HUES48 (cell line): ENCODE measurements around the gene TMEM74B.

Experiments
- H3K27ac ChIP-seq: one replicate; pipeline ENCODE4 v1.7.0; 2013; ENCODE audit warnings: low read depth, low read length, inconsistent platforms
- H3K27me3 ChIP-seq: 2 replicates; pipeline ENCODE4 v1.6.1; 2013; ENCODE audit warnings: mild to moderate bottlenecking, low read length; ENCODE audit not compliant: control insufficient read depth, insufficient read depth
- H3K36me3 ChIP-seq: 2 replicates; pipeline ENCODE4 v1.6.1; 2013; ENCODE audit warnings: low read length; ENCODE audit not compliant: control insufficient read depth, insufficient read depth
- H3K4me1 ChIP-seq: 2 replicates; pipeline ENCODE4 v1.6.1; 2013; ENCODE audit warnings: mild to moderate bottlenecking, low read length; ENCODE audit not compliant: control insufficient read depth, insufficient read depth
- H3K4me3 ChIP-seq: 2 replicates; pipeline ENCODE4 v1.5.1; 2013; ENCODE audit warnings: mild to moderate bottlenecking, low read depth, low read length
- H3K9ac ChIP-seq: 2 replicates; pipeline ENCODE4 v1.6.1; 2013; ENCODE audit warnings: mild to moderate bottlenecking, low read depth, low read length, moderate library complexity
- H3K9me3 ChIP-seq: 2 replicates; pipeline ENCODE4 v1.6.1; 2013; ENCODE audit warnings: low read length; ENCODE audit not compliant: control insufficient read depth, insufficient read depth

TMEM74B gene

DNA sequence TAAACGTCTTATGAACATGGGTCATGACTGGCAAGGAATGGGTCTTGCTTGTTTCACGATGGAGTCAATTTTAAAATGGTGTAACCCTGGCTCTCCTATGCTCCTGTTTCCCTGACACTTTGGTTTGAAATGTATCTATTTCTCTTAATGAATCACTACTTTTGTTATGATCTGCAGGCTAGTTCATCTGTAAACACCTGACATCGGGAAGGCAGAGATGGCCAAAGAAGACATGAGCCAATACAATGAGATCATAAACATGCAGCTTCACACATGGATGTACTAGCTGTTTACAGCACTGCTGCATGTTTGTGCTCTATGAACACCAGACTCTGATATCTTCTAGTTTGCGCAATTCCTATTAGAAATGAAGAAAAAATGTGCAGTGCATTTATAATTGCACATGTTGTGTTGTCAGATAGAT lies 30.1 kb upstream of the TMEM74B start:
- Histone ChIP-seq H3K27ac (no peak overlapping the region), H3K36me3 (no peaks in the 10 kb centered on the region), H3K4me1 (peaks cover 15% of the 10 kb centered on the region), H3K27me3 (peaks cover 6% of the 10 kb centered on the region), H3K9ac (no peak overlapping the region), H3K9me3 (no peaks in the 10 kb centered on the region), H3K4me3 (no peak overlapping the region)

DNA sequence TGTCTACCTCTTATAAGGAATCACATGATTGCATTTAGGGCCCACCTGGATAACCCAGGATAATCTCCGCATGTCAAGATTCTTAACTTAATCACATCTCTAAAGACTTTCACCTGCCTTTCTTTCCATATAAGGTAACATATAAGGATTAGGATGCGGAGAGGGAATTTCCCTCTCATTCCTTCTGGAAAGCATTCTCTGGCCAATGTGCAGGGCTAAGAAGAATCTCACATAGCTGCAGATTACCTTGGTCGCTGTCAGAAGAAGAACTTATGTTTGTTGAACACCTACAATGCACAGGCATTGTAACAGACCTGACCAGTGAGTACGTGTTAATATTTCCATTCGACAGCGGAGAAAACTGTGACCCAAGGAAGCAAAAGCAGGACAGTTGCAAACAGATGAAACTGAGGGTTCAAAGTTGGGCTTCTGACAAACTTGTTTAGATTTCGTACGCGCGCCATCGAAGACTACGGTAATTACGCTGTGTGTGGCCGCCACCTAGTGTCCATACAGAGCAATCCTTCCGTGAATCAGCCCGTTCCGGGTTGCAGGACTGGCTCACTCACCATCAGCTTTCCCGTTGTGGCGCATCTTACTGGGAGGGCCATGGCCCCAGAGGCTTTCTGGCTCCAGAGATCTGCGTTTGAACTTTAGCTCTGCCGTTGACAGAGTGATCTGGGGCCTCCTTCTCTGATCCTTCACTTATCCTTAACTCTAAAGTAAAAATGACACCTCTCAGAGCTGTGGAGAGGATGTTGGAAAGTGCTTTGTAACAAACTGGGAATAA lies 28.0 kb upstream of the TMEM74B start:
- H3K4me3 ChIP-seq: no peak overlapping the region
- peak overlapping the region; percentile 39; the same call in 1 of the 2 replicates for H3K9ac ChIP-seq
- H3K36me3 ChIP-seq: no peaks in the 10 kb centered on the region

DNA sequence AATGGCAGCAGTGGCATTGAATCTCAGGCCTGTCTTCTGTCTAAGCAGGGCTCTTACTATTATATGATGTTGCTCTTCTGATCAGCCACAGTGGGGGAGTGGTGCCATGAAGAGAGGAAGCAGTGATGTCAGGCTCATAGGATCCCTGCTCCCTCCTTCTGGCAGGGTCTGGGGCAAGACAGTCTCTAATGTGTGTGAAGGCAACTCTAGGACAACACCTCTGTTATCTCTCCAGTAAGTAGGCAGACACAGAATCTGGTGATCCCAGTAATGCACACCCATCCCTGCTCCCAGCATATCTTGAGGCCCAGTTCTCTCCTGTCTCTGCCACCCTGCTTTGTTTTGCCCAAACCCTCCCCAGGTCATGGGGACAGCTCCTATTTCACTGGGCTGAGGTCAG lies 27.2 kb upstream of the TMEM74B start:
- no peaks in the 10 kb centered on the region for H3K9me3 ChIP-seq

More for the DNA sequence above, 28.0 kb upstream of the TMEM74B start:
- Histone ChIP-seq H3K4me1 (peaks cover 15% of the 10 kb centered on the region), H3K27ac (no peak overlapping the region), H3K9me3 (no peaks in the 10 kb centered on the region), H3K27me3 (peaks cover 6% of the 10 kb centered on the region)

DNA sequence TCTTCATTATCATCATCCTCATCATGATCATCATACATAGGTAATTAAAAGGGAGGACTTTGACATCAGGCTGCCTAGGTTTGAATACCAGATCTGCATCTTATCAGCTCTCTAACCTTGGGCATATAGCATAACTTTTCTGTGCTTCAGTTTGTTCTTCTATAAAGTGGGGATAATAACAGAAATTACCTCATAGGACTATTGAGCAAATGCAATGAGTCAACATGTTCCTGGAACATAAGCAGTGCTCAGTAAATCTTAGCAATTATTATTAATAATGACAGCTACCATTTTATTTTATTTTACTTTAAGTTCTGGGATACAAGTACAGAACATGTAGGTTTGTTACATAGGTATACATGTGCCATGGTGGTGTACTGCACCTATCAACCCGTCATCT lies 25.7 kb upstream of the TMEM74B start:
- Histone ChIP-seq H3K4me1 (peaks cover 12% of the 10 kb centered on the region), H3K27me3 (peaks cover 6% of the 10 kb centered on the region), H3K36me3 (no peaks in the 10 kb centered on the region), H3K4me3 (no peak overlapping the region), H3K27ac (no peak overlapping the region), H3K9ac (no peak overlapping the region), H3K9me3 (no peaks in the 10 kb centered on the region)

More for the DNA sequence above, 27.2 kb upstream of the TMEM74B start:
- H3K4me1 ChIP-seq: peaks cover 15% of the 10 kb centered on the region
- peaks cover 6% of the 10 kb centered on the region for H3K27me3 ChIP-seq
- H3K9ac ChIP-seq: no peak overlapping the region
- H3K27ac ChIP-seq: no peak overlapping the region
- no peaks in the 10 kb centered on the region for H3K36me3 ChIP-seq
- no peak overlapping the region for H3K4me3 ChIP-seq

DNA sequence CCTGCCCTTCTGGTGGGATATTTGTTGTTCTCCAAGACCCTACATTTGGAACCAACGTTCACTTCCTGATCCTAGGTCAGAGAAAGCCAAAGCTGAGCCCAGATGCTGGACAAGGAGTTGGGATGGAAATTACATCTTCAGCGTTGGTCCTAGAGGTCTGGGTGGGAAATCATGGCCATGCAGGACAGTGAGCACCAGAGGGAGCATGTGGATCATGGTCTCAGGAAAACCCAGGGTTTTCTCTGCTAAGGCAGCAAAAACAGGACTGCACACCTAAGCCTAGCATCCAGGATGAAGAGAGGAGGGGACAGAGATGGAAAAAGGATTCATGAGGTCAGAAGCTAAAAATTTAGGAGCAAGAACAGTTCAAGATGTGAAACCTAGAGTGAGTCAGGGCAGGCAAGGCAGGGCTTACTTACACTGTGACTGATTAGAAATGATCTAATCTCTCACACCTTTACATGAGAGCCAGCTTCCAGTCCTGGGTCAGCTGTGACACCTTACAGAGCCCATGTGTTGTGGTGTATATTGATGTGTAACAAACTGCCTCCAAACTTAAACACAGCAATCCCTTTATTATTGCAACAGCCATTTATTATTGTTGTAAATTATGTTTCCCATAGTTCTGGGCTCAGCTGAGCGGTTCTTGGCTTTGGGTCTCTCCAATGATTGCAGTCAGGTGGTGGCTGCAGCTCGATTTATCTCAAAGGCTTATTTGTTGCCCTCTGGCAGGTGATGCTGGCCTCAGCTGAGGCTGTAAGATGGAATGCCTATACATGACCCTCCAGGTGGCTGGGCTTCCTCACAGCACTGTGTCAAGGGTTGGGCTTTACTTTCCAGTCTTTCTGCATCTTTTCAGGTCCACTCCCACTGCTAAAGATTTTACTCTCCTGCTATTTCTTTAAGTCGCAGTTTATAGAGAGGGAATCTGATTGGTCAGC lies 24.9 kb upstream of the TMEM74B start:
- Histone ChIP-seq H3K4me1 (peaks cover 11% of the 10 kb centered on the region), H3K4me3 (no peak overlapping the region), H3K9ac (no peak overlapping the region), H3K27me3 (peaks cover 6% of the 10 kb centered on the region), H3K9me3 (no peaks in the 10 kb centered on the region), H3K27ac (no peak overlapping the region), H3K36me3 (no peaks in the 10 kb centered on the region)

DNA sequence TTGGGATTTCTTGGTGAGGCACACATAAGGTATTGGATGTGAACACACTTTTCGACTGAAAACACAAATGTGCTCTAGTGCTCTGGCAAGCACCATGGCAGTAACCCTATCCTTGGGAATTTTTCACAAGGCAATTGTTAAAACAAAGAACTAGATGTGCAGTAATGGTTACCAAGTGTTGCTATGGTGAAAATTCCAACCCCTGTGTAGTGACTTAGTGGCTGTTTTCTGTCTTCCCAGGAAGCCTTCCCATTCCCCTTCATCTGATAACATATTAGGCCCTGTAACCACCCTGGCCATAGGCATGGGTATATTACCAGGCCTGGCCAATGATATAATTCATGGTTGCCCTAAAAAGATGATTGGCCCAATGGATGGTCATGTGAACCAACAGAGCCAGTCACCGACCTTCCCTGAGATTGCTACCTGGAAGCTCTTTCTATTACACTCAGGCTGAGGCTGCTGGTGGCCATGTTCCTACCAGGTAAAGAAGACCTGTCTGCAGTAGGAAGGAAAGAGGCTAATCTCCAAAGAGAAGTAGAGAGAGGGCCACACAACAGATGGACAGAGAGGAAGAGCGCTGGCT lies 22.6 kb upstream of the TMEM74B start:
- peaks cover 2% of the 10 kb centered on the region; the same call in 1 of the 2 replicates for H3K27me3 ChIP-seq
- no peaks in the 10 kb centered on the region for H3K36me3 ChIP-seq
- H3K9ac ChIP-seq: no peak overlapping the region
- no peaks in the 10 kb centered on the region for H3K9me3 ChIP-seq
- no peak overlapping the region for H3K4me3 ChIP-seq
- no peak overlapping the region for H3K27ac ChIP-seq
- H3K4me1 ChIP-seq: peaks cover 6% of the 10 kb centered on the region

DNA sequence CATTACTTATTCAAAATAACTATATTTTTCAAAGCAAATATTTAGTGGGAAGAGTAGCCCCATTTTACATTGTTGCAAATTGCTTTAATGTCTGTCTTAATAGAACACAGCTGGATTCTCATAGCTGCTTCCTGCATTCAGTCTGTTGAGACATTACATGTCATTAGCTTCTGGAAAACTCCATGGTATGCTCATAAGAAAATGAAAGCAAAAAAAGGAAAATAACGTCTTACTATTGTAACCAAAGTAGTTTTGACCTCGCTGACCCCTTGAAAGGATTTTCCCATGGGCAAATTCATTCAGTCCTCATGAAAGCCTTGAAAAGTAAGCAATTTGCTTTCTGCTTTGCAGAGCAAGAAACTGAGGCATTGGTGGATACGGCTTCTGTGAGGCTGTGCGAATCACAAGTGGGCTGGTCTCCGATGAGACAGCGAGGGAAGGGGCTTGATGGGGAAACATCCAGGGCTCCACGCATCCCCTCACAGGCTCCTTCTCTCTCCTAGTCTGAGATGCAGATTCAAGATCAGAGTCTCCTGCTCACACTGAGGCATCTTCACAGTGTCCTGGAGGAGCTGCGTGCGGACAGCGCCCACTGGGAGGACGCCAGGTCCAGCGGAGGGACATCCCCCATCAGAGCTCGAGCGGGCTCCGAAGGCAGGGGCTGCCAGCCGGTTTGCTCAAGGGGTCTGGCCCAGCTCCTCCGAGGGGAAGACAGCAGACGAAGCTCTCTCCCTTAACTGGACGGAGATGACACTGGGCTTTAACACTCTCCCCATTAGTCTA lies 21.8 kb upstream of the TMEM74B start:
- no peak overlapping the region for H3K4me3 ChIP-seq
- H3K27ac ChIP-seq: no peak overlapping the region
- no peaks in the 10 kb centered on the region; the same call in 1 of the 2 replicates for H3K27me3 ChIP-seq
- no peaks in the 10 kb centered on the region for H3K36me3 ChIP-seq
- no peaks in the 10 kb centered on the region for H3K9me3 ChIP-seq
- no peaks in the 10 kb centered on the region for H3K4me1 ChIP-seq
- H3K9ac ChIP-seq: no peak overlapping the region

DNA sequence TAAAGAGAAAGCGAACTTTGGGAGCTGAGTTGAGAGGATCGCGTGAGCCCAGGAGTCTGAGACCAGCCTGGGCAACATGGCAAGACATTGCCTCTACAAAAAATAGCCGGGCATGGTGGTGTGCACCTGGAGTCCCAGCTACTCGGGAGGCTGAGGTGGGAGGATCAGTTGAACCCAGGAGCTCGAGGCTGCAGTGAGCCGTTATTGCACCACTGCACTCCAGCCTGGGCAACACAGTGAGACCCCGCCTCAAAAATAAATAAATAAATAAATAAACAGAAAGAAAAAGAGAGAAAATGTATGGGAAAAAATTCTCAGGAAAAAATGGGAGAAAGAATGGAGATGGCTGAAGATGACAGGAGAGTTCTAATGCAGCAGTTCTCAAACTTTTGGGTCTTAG lies 21.0 kb upstream of the TMEM74B start:
- H3K36me3 ChIP-seq: no peaks in the 10 kb centered on the region
- no peaks in the 10 kb centered on the region; the same call in 1 of the 2 replicates for H3K27me3 ChIP-seq
- H3K4me1 ChIP-seq: no peaks in the 10 kb centered on the region
- H3K9ac ChIP-seq: no peak overlapping the region
- H3K4me3 ChIP-seq: no peak overlapping the region
- no peaks in the 10 kb centered on the region for H3K9me3 ChIP-seq
- H3K27ac ChIP-seq: no peak overlapping the region

DNA sequence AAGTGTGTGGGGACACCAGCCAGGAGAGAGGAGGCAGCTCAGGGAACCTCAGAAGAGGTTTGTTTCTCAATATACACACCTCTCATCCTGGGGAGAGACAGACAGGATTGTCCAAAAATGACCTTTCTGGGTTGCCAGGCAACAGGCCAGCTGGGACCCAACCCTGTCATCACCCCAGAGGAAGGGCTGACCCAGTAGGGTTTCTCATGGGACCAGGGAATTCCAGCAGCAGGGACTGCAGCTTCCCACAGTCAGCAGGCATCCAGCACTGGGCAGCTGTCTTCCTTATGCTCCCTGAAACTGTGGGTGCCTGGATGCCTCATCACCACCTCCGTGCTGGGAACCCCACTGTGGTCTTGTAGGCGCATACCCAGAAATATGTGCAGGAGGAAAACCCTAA lies 19.8 kb upstream of the TMEM74B start:
- no peaks in the 10 kb centered on the region; the same call in 1 of the 2 replicates for H3K27me3 ChIP-seq
- no peak overlapping the region for H3K27ac ChIP-seq
- H3K9ac ChIP-seq: no peak overlapping the region

DNA sequence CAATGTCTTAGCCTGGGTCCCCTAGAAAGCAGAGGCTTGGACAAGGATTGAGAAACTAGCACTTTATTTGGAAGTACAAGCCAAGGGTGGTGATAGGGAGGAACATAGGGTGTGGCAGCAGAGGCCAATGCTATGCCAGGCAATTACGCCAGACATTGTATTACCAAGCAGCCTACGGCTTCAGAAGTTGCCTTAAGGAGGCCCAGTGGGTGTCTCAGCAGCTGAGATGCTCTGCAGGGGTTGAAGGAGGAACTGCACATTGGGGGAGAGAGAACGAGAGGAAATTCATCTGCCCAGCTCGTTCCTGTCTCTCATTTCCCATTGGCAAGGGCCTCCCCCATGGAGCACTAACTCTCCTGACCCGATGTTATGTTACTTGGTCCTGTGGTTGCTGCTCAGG lies 19.3 kb upstream of the TMEM74B start:
- Histone ChIP-seq H3K4me3 (no peak overlapping the region), H3K36me3 (no peaks in the 10 kb centered on the region), H3K27me3 (no peaks in the 10 kb centered on the region; the same call in 1 of the 2 replicates), H3K27ac (no peak overlapping the region), H3K9ac (no peak overlapping the region), H3K9me3 (no peaks in the 10 kb centered on the region), H3K4me1 (no peaks in the 10 kb centered on the region)

More for the DNA sequence above, 19.8 kb upstream of the TMEM74B start:
- no peak overlapping the region for H3K4me3 ChIP-seq
- H3K9me3 ChIP-seq: no peaks in the 10 kb centered on the region
- no peaks in the 10 kb centered on the region for H3K36me3 ChIP-seq
- H3K4me1 ChIP-seq: no peaks in the 10 kb centered on the region
